NOMO-1 treated with DMSO at 0.1 percent for 48 hours (cell line): ENCODE data around the gene PTPRJ.

Experiments used
- DNase-seq: peaks from one replicate; lab custom pipeline; 2025; ENCODE audit not compliant: unreplicated experiment; lab: John Stamatoyannopoulos, UW

PTPRJ gene

GRCh38 chr11:48087974-48088681 lies 107.8 kb downstream of the PTPRJ start:
- DNase-seq: no peak

GRCh38 chr11:48088682-48089050 lies 108.3 kb downstream of the PTPRJ start:
- DNase-seq: no peak

- DNase-seq: no peak
Observed at GRCh38 chr11:48090174-48090573, 109.8 kb downstream of the PTPRJ start.

- DNase-seq: no peak
Observed at GRCh38 chr11:48091426-48092102, 111.2 kb downstream of the PTPRJ start.

- peak; percentile 54 for DNase-seq
Observed at GRCh38 chr11:48093323-48093722, 113.0 kb downstream of the PTPRJ start.

- DNase-seq: peak; percentile 58
Observed at GRCh38 chr11:48093795-48094642, 113.7 kb downstream of the PTPRJ start.

- DNase-seq: no peak
Observed at GRCh38 chr11:48094643-48095339, 114.4 kb downstream of the PTPRJ start.

GRCh38 chr11:48095779-48096470 lies 115.6 kb downstream of the PTPRJ start:
- no peak for DNase-seq

- no peak for DNase-seq
Observed at GRCh38 chr11:48096588-48097525, 116.5 kb downstream of the PTPRJ start.

- no peak for DNase-seq
Observed at GRCh38 chr11:48098024-48098423, 117.7 kb downstream of the PTPRJ start.

- peak; percentile 21 for DNase-seq
Observed at GRCh38 chr11:48099916-48100446, 119.6 kb downstream of the PTPRJ start.

GRCh38 chr11:48101044-48101733 lies 120.8 kb downstream of the PTPRJ start:
- DNase-seq: no peak

GRCh38 chr11:48101958-48102357 lies 121.6 kb downstream of the PTPRJ start:
- no peak for DNase-seq

GRCh38 chr11:48103621-48104567 lies 123.5 kb downstream of the PTPRJ start:
- no peak for DNase-seq

GRCh38 chr11:48104568-48104924 lies 124.2 kb downstream of the PTPRJ start:
- no peak for DNase-seq

- DNase-seq: no peak
Observed at GRCh38 chr11:48105096-48105990, 125.0 kb downstream of the PTPRJ start.

GRCh38 chr11:48106166-48106565 lies 125.8 kb downstream of the PTPRJ start:
- peak; percentile 41 for DNase-seq
